ENCODE results near the gene OR51I2.
A peak's percentile ranks its signal among the peaks of the same experiment; 100 is the strongest.

Gene OR51I2

DNA sequence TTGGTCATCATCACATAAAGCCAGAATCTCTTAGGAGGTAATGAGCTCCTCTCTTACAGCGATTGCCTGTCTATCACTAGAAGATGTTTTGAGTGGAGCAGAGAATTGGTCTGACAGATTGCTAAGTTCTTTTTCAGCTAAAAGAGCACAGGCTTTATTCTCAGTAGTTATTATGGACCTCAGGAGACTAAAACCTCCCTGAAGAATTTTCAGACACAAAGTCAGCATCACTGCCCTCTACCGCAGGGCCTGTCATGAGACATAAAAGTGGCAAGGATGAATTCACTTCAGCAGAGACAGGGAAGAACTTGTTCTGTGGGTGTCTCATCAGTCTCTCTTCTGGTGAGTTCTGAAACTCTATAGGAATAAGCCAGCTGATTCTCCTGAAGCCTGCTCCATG lies at the start of gene OR51I2:
Gene OR51I2, plus strand, starts transcription at position 301 of the 400 bp plus-strand sequence. CDS start 4,166 bp downstream, outside the sequence.
- DNase-seq = no peak

- no peak for DNase-seq
These were observed 44.0 kb upstream of the OR51I2 start for GRCh38 chr11:5405173-5405572.

DNA sequence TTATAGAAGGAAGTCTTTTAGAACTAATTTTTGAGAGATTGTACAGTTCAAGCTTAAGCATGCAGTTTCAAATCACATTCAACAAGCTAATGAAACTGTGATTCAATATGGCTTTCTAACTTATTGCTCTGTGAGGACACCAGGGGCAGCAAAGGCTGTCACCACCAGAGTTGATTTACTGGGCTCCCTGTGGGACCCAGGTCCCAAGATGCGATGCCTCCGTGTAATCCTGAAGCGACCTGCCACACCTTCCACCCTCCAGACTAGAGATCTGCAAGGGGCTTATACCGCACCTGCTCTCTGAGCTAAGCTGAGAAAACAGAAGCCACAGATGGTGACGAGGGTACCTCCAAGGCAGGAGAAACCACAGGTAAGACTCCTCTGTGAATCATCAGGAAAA lies 28.1 kb upstream of the OR51I2 start:
- no peak for DNase-seq

- no peak for DNase-seq
These were observed 27.3 kb upstream of the OR51I2 start, which contains the start of gene OR51Q1 for GRCh38 chr11:5421811-5422210. Gene OR51Q1, plus strand, starts transcription at chr11:5422111. Its CDS starts 90 bp downstream, at chr11:5422201.

DNA sequence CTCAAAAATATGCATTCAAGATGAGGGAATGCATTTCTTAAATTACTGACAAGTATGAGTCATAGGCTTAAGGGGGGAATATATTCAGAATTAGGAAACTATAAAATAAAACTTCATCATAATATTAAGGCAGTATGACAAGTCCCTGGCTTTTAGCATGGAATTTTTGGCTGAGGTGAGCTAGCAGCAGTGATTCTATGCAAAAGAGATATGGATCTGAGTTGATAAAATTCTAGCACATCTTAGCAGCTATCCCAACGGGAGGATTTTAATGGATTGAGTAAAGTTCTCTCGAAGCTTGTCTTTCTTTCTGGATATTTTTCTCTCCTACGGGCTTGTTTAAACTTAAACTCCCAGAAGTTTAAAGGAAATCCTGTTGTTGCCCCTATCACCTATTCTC lies 26.0 kb upstream of the OR51I2 start:
- DNase-seq = no peak

- no peak for DNase-seq
These were observed 7.7 kb upstream of the OR51I2 start, which contains the start of gene OR51I1 for GRCh38 chr11:5441414-5441813. Gene OR51I1, minus strand, starts transcription at chr11:5441514. Its CDS starts 0 bp downstream, at chr11:5441514.

DNA sequence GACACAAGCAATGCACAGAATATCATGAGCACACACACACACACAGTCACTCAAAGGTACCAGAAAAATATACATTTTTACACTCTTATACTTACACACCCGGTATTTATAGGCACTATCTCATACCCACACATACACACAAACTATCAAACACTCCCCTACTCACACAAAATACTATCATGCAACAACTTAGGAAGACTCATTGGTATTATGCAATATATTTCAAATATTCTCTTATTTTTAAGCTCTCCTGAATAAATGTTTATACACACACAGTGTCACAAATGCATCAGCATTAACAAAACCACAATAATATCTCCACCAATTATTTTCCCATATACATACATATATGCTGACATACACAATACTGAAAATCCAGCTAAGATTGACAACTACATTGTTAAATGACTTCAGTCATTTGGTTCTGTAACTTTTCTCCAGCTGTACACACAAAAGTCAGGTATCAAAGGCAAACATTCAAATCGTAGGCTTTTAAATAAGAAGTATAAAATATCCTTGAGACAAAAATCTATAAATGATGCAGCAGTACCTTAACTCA lies 5.2 kb upstream of the OR51I2 start:
- DNase-seq = no peak

- no peak for DNase-seq
These were observed 309 bp downstream of the OR51I2 start for GRCh38 chr11:5449432-5449831.

DNA sequence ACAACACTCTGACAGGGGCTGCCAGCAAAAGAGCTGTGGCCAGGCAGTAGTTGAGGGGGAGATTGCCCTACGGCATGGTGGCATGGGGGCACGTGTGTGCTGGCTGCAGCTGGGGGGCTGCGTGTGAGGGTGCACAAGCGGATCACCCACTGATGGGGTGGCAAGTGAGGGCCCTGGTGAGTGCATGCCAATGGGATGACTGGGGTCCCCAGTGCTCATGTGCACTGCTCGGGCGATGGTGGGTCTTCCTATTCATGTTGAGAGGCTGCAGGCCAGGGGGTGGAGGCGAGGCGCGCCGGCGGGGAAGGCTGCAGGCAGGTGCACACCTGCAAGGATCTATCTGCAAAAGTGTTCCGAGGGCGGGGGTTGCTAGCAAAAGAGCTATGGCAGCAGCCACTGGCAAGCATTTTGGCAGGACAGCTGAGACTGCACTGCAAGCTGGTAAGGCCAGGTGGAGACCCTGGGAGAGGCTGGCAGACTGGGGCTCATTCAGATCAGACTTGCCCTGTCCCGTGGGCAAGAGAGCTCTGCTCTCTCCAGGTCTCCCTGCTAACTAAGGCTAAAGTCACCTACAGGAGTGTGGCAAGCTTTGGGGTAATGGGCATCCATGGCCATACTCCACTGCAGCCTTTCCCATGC lies 12.0 kb downstream of the OR51I2 start:
- DNase-seq = no peak

DNA sequence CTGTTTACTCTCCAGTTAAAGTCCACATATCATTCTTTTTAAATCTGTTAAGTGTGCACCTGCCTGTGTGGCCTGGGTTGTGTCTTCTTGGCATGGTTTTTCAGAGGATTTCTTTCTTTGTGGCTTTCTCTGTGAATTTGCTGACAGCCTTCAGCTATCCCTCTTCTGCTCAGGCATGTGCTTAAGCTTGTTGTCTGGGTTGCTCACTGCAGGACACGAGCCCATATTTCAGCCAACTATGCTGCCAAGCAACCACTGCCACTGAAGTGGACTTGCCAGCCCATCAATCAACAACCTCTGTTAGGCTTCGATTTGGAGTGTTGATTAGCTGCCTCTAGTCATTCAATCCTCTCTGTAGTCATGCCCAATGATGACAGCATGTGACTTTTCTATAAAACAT lies 18.4 kb downstream of the OR51I2 start:
- DNase-seq = no peak

GRCh38 chr11:5473921-5474320 lies 24.8 kb downstream of the OR51I2 start:
- DNase-seq = no peak

DNA sequence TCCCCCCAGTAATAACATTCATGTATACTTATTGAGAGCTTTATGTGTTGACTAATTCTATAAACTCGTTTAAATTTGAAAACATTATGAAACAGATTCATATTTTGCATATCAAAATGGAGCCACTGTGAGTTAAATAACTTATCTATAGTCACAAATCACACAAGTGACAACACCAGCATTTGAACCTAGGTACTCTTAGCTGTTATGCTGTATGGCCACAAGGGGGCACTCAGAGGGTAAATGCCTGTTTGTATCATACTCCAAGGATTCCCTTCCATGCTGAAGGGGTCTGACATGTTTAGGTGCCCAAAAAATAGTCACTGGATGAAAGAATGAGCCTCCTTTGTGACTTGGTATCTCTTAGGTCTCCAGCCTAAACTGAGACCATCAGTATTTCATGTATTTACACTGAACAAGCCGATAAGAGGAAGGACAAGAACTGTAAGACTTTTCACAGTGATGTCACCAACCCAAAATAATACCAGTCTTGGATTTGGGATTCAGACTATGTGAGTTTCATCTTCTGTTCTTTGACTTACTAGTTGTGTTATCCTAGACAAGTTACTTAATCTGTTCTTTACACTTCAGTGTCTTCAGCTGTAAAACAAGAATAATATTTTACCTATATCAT lies 27.2 kb downstream of the OR51I2 start:
- DNase-seq = peak; percentile 47 to 62

DNA sequence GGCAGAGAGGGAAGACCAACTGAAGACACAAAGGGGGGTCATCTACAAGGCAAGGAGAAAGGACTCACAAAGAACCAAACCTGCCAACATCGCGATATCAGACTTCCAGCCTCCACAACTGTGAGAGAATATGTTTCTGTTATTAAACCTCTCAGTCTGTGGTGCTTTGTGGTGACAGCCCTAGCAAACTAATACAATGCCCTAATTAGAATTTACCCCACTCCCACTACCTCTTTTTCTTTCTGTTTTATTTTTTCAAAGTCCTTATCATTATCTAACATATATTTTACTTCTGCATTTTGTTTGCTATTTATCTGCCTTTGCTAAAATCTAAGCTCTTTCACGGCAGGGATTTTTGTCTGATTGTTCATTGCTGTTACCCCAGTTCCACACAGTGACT lies 36.9 kb downstream of the OR51I2 start:
- no peak for DNase-seq

GRCh38 chr11:5486421-5486820 lies 37.3 kb downstream of the OR51I2 start:
- DNase-seq = no peak

DNA sequence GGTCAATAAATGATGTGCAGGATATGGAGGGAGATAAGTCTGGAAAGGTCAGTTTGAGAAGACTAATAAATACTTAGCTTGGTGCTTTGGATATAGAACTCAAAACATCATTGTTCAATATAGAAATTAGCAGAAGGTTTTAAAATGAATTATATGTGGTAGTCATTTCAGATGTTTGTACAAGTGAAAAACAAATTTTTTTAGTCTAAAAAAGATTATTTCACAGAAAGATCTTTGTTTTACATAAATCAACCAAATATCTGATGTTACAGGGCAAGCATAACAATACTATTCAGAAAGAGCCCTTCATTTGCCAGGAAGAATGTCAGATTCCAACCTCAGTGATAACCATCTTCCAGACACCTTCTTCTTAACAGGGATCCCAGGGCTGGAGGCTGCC lies 39.3 kb downstream of the OR51I2 start, which contains the start of gene OR52D1:
Gene OR52D1, plus strand, starts transcription at position 301 of the 400 bp plus-strand sequence. Its CDS starts 22 bp downstream, at position 323.
- DNase-seq = no peak

DNA sequence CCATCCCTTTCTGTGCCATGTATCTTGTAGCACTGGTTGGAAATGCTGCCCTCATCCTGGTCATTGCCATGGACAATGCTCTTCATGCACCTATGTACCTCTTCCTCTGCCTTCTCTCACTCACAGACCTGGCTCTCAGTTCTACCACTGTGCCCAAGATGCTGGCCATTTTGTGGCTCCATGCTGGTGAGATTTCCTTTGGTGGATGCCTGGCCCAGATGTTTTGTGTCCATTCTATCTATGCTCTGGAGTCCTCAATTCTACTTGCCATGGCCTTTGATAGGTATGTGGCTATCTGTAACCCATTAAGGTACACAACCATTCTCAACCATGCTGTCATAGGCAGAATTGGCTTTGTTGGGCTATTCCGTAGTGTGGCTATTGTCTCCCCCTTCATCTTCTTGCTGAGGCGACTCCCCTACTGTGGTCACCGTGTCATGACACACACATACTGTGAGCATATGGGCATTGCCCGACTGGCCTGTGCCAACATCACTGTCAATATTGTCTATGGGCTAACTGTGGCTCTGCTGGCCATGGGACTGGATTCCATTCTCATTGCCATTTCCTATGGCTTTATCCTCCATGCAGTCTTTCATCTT lies 39.8 kb downstream of the OR51I2 start:
- no peak for DNase-seq

- no peak for DNase-seq
These were observed 40.6 kb downstream of the OR51I2 start for GRCh38 chr11:5489576-5490357.

- DNase-seq = no peak
These were observed 50.5 kb downstream of the OR51I2 start for GRCh38 chr11:5499671-5500070.

DNA sequence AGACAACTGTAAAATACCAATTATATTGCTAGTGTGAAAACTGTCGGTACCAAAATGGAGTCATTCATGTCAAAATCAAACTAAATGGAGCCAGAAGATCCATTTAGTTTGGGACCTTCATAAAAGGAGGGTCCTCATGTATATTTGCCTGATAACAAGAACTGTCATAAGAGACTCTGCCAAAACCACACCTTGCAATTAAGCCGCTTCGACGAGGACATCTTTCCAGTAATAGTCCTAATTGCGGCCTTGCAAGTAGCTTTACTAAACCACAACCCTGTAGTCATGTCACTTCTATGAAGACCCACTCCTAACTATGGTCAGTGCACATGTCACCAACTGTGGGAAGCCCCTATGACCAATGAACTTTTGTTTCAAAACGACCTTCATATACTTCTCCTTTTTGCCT lies 51.3 kb downstream of the OR51I2 start:
- DNase-seq = no peak

DNA sequence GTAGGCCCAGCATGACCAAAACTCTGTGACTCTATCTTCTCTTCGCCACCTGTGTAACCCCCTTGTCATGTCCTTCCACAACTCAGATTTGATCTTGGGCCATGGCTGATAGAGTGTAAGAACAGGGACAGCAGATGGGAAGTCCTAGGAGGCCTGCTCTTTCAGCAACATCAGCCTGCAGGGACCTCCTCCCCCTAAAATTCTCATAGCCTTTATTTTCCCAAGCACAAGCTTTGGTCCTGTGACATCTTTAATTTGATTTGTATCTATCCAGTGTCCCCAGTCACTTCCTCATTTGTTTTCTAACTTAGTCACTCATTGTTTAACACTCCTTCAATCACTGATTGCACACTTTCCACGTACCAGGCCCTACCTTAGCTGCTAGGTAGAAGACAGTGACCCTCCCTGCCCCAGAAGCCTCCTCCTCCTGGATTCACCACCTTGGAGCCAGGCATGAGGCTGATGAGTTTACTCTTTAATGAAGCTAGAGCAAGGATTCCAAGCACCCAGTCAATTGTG lies 55.3 kb downstream of the OR51I2 start:
- DNase-seq = no peak

GRCh38 chr11:5505363-5506048 lies 56.4 kb downstream of the OR51I2 start:
- DNase-seq = no peak

Measured in Kasumi-1 (cell line).